Activated CD4-positive, alpha-beta memory T cell treated with anti-CD3 and anti-CD28 coated beads, Interleukin-2, amount 10 ng/mL, durations not matched to agents 7 days and 5 days (primary cell): ENCODE measurements around the gene LITAF. TPM values are rescaled to one million over a fixed set of nuclear protein-coding genes. Genes with fewer than 3 reads are reported as not detected.
"Not testable (repeated sequence)": the region's sequence is repeated elsewhere in the genome, so short reads cannot be mapped to it uniquely, and the experiment has no call there.

Experiments used
- CTCF ChIA-PET: fragments of 350-600 bp; sonication (Branson Sonifier 250); formaldehyde crosslinking; loops from one replicate; lab custom pipeline; 2021; ENCODE audit warnings: antibody characterized with exemption, inconsistent platforms; lab: Charles Lee
- POLR2A ChIA-PET: fragments of 350-600 bp; sonication (Branson Sonifier 250); formaldehyde crosslinking; loops from one replicate; lab custom pipeline; 2021; ENCODE audit warnings: antibody characterized with exemption; lab: Charles Lee
- DNase-seq: peaks from one replicate; pipeline ENCODE4 v3.0.0-alpha.2; 2020
- H3K27ac Mint-ChIP-seq: one replicate; pipeline ENCODE4 v1.8.0; 2021; ENCODE audit warnings: mild to moderate bottlenecking, mixed read lengths
- H3K27me3 Mint-ChIP-seq: one replicate; pipeline ENCODE4 v1.8.0; 2021; ENCODE audit warnings: mixed read lengths
- H3K36me3 Mint-ChIP-seq: one replicate; pipeline ENCODE4 v1.8.0; 2021; ENCODE audit warnings: low read depth, mixed read lengths
- H3K4me1 Mint-ChIP-seq: one replicate; pipeline ENCODE4 v1.8.0; 2021; ENCODE audit warnings: mixed read lengths
- H3K4me3 Mint-ChIP-seq: one replicate; pipeline ENCODE4 v1.8.0; 2021; ENCODE audit warnings: mild to moderate bottlenecking, mixed read lengths
- H3K9me3 Mint-ChIP-seq: one replicate; pipeline ENCODE4 v1.8.0; 2021; ENCODE audit warnings: mixed read lengths
- total RNA-seq, 2 experiments: library from RNA; stranded (reverse); gene quantifications; one replicate each; pipeline ENCODE4 v1.2.3, GENCODE V29; 2021

Gene LITAF
- total RNA-seq, 2 experiments from 2014 or later = 149 to 157 TPM

- H3K4me3 Mint-ChIP-seq, POLR2A ChIA-PET, H3K36me3 Mint-ChIP-seq, H3K9me3 Mint-ChIP-seq, DNase-seq, H3K27ac Mint-ChIP-seq, CTCF ChIA-PET, H3K27me3 Mint-ChIP-seq, H3K4me1 Mint-ChIP-seq: not testable (repeated sequence)
These were observed 73.4 kb downstream of the LITAF start for GRCh38 chr16:11513366-11513765.

GRCh38 chr16:11511801-11512200 is 74.9 kb downstream of the LITAF start:
- ChIA-PET CTCF (interaction anchor here (1.1 to 1.4 kb wide), 2 partner anchors 20 to 140 kb away, joined by 3 read pairs; no protein-coding TSS in a partner anchor), POLR2A (no interaction called here)
- Mint-ChIP-seq H3K27ac (no peak overlapping the region), H3K4me1 (no peaks in the 10 kb centered on the region), H3K9me3 (no peaks in the 10 kb centered on the region), H3K4me3 (no peak overlapping the region), H3K27me3 (no peaks in the 10 kb centered on the region), H3K36me3 (no peaks in the 10 kb centered on the region)
- DNase-seq = no peak

- H3K27me3 Mint-ChIP-seq = no peaks in the 10 kb centered on the region
- POLR2A ChIA-PET = no interaction called here
- DNase-seq = no peak
- H3K4me1 Mint-ChIP-seq = no peaks in the 10 kb centered on the region
- H3K9me3 Mint-ChIP-seq = no peaks in the 10 kb centered on the region
- H3K36me3 Mint-ChIP-seq = no peaks in the 10 kb centered on the region
- no peak overlapping the region for H3K4me3 Mint-ChIP-seq
- no peak overlapping the region for H3K27ac Mint-ChIP-seq
- CTCF ChIA-PET = interaction anchor here (1.1 kb wide), 1 partner anchor 140 kb away, joined by 3 read pairs; no protein-coding TSS in a partner anchor
These were observed 75.4 kb downstream of the LITAF start for GRCh38 chr16:11511328-11511727.

- Mint-ChIP-seq H3K9me3 (no peaks in the 10 kb centered on the region), H3K27me3 (no peaks in the 10 kb centered on the region), H3K4me3 (no peak overlapping the region), H3K27ac (no peak overlapping the region), H3K36me3 (no peaks in the 10 kb centered on the region), H3K4me1 (no peaks in the 10 kb centered on the region)
- POLR2A ChIA-PET = no interaction called here
- no peak for DNase-seq
- CTCF ChIA-PET = no interaction called here
These were observed 76.3 kb downstream of the LITAF start for GRCh38 chr16:11510178-11510973.

- POLR2A ChIA-PET = no interaction called here
- CTCF ChIA-PET = no interaction called here
- no peaks in the 10 kb centered on the region for H3K36me3 Mint-ChIP-seq
- no peak overlapping the region for H3K4me3 Mint-ChIP-seq
- H3K27ac Mint-ChIP-seq = no peak overlapping the region
- H3K4me1 Mint-ChIP-seq = no peaks in the 10 kb centered on the region
- DNase-seq = no peak
- no peaks in the 10 kb centered on the region for H3K27me3 Mint-ChIP-seq
- H3K9me3 Mint-ChIP-seq = no peaks in the 10 kb centered on the region
These were observed 78.7 kb downstream of the LITAF start for GRCh38 chr16:11507991-11508390.

GRCh38 chr16:11507350-11507749 is 79.4 kb downstream of the LITAF start:
- ChIA-PET CTCF (no interaction called here), POLR2A (no interaction called here)
- Mint-ChIP-seq H3K4me1 (no peaks in the 10 kb centered on the region), H3K27ac (no peak overlapping the region), H3K27me3 (no peaks in the 10 kb centered on the region), H3K36me3 (no peaks in the 10 kb centered on the region), H3K4me3 (no peak overlapping the region), H3K9me3 (no peaks in the 10 kb centered on the region)
- DNase-seq = no peak

- no peak for DNase-seq
- H3K9me3 Mint-ChIP-seq = no peaks in the 10 kb centered on the region
- H3K4me1 Mint-ChIP-seq = no peaks in the 10 kb centered on the region
- POLR2A ChIA-PET = no interaction called here
- no peaks in the 10 kb centered on the region for H3K36me3 Mint-ChIP-seq
- H3K27me3 Mint-ChIP-seq = no peaks in the 10 kb centered on the region
- no peak overlapping the region for H3K27ac Mint-ChIP-seq
- CTCF ChIA-PET = interaction anchor here (0.6 kb wide), 1 partner anchor 42 kb away, joined by 4 read pairs; no protein-coding TSS in a partner anchor
- no peak overlapping the region for H3K4me3 Mint-ChIP-seq
These were observed 79.9 kb downstream of the LITAF start for GRCh38 chr16:11506741-11507305.

GRCh38 chr16:11504261-11504660 is 82.5 kb downstream of the LITAF start:
- DNase-seq, H3K9me3 Mint-ChIP-seq, H3K4me1 Mint-ChIP-seq, H3K36me3 Mint-ChIP-seq, CTCF ChIA-PET, H3K27ac Mint-ChIP-seq, POLR2A ChIA-PET, H3K4me3 Mint-ChIP-seq, H3K27me3 Mint-ChIP-seq: not testable (repeated sequence)

GRCh38 chr16:11503566-11503965 is 83.2 kb downstream of the LITAF start:
- DNase-seq = no peak
- POLR2A ChIA-PET = no interaction called here

GRCh38 chr16:11502239-11502638 is 84.5 kb downstream of the LITAF start:
- no peak overlapping the region for H3K4me3 Mint-ChIP-seq
- CTCF ChIA-PET = no interaction called here
- POLR2A ChIA-PET = no interaction called here

More at GRCh38 chr16:11503566-11503965, 83.2 kb downstream of the LITAF start:
- Mint-ChIP-seq H3K4me1 (no peaks in the 10 kb centered on the region), H3K9me3 (no peaks in the 10 kb centered on the region), H3K27ac (no peak overlapping the region), H3K4me3 (no peak overlapping the region), H3K27me3 (no peaks in the 10 kb centered on the region), H3K36me3 (no peaks in the 10 kb centered on the region)
- CTCF ChIA-PET = no interaction called here

GRCh38 chr16:11501632-11502031 is 85.1 kb downstream of the LITAF start:
- H3K27me3 Mint-ChIP-seq = no peaks in the 10 kb centered on the region
- no peak overlapping the region for H3K4me3 Mint-ChIP-seq
- no peaks in the 10 kb centered on the region for H3K9me3 Mint-ChIP-seq
- CTCF ChIA-PET = no interaction called here
- H3K36me3 Mint-ChIP-seq = no peaks in the 10 kb centered on the region
- DNase-seq = no peak
- POLR2A ChIA-PET = no interaction called here
- no peak overlapping the region for H3K27ac Mint-ChIP-seq
- peaks cover 5% of the 10 kb centered on the region for H3K4me1 Mint-ChIP-seq

More at GRCh38 chr16:11502239-11502638, 84.5 kb downstream of the LITAF start:
- Mint-ChIP-seq H3K27ac (no peak overlapping the region), H3K27me3 (no peaks in the 10 kb centered on the region), H3K4me1 (peaks cover 2% of the 10 kb centered on the region), H3K36me3 (no peaks in the 10 kb centered on the region), H3K9me3 (no peaks in the 10 kb centered on the region)
- DNase-seq = no peak

GRCh38 chr16:11500700-11501346 is 85.9 kb downstream of the LITAF start:
- DNase-seq = no peak
- Mint-ChIP-seq H3K9me3 (no peaks in the 10 kb centered on the region), H3K4me3 (no peak overlapping the region), H3K27me3 (no peaks in the 10 kb centered on the region), H3K36me3 (no peaks in the 10 kb centered on the region), H3K27ac (no peak overlapping the region), H3K4me1 (peaks cover 10% of the 10 kb centered on the region)
- ChIA-PET CTCF (no interaction called here), POLR2A (no interaction called here)

- DNase-seq = no peak
- Mint-ChIP-seq H3K9me3 (no peaks in the 10 kb centered on the region), H3K27ac (no peak overlapping the region)
These were observed 87.2 kb downstream of the LITAF start for GRCh38 chr16:11499295-11500089.

More at GRCh38 chr16:11499295-11500089, 87.2 kb downstream of the LITAF start:
- no peaks in the 10 kb centered on the region for H3K36me3 Mint-ChIP-seq
- ChIA-PET CTCF (no interaction called here), POLR2A (no interaction called here)
- no peak overlapping the region for H3K4me3 Mint-ChIP-seq
- H3K4me1 Mint-ChIP-seq = peaks cover 18% of the 10 kb centered on the region
- no peaks in the 10 kb centered on the region for H3K27me3 Mint-ChIP-seq
